ENCODE data around the gene CYP4F12.
A peak's percentile ranks its signal among the peaks of the same experiment; 100 is the strongest.

The CYP4F12 gene, protein sequence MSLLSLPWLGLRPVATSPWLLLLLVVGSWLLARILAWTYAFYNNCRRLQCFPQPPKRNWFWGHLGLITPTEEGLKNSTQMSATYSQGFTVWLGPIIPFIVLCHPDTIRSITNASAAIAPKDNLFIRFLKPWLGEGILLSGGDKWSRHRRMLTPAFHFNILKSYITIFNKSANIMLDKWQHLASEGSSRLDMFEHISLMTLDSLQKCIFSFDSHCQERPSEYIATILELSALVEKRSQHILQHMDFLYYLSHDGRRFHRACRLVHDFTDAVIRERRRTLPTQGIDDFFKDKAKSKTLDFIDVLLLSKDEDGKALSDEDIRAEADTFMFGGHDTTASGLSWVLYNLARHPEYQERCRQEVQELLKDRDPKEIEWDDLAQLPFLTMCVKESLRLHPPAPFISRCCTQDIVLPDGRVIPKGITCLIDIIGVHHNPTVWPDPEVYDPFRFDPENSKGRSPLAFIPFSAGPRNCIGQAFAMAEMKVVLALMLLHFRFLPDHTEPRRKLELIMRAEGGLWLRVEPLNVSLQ

DNA sequence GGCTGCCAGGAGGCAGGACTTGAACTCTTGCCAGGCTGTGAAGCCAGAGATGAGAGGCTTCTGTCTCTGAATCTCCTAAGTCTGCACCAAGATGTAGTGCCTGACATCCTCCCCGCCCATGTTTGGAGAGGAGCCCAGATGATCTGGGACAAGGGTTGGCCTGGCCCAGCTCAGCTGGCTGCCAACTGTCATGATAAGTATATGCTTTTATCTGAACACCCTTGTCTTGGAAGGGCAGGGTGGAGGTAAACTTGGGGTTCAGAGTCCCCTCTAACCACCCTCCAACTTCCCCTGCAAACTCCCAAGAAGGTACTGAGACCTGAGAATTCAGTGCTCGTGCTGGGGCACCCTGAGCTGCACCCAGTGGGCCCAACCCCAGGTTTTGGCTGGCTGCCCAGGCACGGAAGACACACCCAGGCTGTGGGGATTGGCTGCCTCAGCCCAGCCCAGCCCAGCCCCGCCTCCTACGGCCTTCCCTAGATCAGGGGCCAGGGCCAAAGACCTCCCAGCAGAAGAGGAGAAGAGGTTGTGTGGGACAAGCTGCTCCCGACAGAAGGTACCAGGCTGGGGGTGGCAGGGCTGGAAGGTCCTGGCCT is at the start of gene CYP4F12:
Gene CYP4F12 (plus strand): TSS at position 508 of the 596 bp plus-strand sequence. CDS start 443 bp downstream, outside the sequence.
- H3K4me1 ChIP-seq (ENCODE audit: control insufficient read depth in 1 of 2, insufficient read depth in 1 of 2, low read depth in 1 of 2, low read length in 1 of 2) = peaks cover 12 to 20% of the 10 kb centered on the region in 2 experiments
- H3K27me3 ChIP-seq = no peaks in the 10 kb centered on the region
- no peaks in the 10 kb centered on the region for H3K9me3 ChIP-seq
- no peak within 1 kb of the TSS for H3K4me3 ChIP-seq (ENCODE audit: low read depth in 1 of 2, low read length in 1 of 2)
- peak within 1 kb of the TSS; percentile 29 for H3K27ac ChIP-seq
- TF ChIP-seq, protein P1, sequence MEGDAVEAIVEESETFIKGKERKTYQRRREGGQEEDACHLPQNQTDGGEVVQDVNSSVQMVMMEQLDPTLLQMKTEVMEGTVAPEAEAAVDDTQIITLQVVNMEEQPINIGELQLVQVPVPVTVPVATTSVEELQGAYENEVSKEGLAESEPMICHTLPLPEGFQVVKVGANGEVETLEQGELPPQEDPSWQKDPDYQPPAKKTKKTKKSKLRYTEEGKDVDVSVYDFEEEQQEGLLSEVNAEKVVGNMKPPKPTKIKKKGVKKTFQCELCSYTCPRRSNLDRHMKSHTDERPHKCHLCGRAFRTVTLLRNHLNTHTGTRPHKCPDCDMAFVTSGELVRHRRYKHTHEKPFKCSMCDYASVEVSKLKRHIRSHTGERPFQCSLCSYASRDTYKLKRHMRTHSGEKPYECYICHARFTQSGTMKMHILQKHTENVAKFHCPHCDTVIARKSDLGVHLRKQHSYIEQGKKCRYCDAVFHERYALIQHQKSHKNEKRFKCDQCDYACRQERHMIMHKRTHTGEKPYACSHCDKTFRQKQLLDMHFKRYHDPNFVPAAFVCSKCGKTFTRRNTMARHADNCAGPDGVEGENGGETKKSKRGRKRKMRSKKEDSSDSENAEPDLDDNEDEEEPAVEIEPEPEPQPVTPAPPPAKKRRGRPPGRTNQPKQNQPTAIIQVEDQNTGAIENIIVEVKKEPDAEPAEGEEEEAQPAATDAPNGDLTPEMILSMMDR (IDR thresholded peaks at IDR 0.05) = no peak
- H3K36me3 ChIP-seq = peaks cover 64% of the 10 kb centered on the region

DNA sequence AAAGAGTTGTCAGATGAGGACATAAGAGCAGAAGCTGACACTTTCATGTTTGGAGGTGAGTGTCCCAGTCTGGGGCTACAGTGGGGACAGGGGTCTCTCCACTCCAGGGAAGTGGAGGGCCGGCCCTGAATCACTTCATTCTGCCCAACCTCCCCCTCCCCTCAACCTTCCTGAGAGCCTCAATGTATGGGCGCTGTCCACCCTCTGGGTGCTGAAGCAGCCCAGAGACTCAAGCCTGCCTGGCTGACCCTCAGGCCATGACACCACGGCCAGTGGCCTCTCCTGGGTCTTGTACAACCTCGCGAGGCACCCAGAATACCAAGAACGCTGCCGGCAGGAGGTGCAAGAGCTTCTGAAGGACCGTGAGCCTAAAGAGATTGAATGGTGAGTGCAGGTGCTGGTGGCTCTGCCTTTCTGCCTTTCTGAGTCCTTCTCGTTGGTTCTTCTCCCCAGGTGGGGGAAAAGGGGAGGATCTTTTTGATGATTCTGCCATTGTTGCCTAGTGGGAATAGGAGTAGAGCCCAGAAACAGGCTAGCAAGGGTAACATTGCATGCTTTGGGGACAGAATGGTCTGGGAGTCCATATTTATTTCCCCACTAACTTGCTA is 49.1 kb upstream of the CYP4F12 start:
- Histone ChIP-seq H3K36me3 (no peaks in the 10 kb centered on the region), H3K9me3 (no peaks in the 10 kb centered on the region)
- TF ChIP-seq, protein P1 (IDR thresholded peaks at IDR 0.05) = no peak

DNA sequence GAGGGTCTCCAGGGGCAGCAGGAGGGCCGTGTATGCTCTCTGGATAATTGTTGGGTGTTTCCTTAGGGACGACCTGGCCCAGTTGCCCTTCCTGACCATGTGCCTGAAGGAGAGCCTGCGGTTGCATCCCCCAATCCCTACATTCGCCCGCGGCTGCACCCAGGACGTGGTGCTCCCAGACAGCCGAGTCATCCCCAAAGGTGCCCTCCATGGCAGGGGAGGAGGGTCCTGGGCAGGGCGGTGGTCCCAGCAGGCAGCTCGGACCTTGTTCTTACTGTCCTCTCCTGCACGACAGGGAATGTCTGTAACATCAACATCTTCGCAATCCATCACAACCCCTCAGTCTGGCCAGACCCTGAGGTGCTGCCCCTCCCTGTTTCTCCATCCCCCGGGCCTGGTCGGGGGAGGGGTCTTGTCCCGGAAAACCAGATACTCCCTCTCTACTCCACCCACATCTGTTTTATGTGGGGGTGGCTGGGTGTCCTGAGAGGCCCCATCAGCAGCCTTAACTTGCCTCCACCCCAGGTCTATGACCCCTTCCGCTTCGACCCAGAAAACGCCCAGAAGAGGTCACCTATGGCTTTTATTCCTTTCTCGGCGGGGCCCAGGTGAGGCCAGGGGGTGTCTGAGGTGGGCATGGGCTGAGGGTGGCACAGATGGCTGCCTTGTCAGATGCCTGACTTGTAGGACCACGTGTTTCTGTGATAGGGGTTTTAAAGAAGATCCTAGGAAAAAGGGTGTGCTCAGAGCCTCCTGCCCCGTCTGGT is 44.5 kb upstream of the CYP4F12 start:
- H3K27me3 ChIP-seq = peaks cover 11% of the 10 kb centered on the region
- no peaks in the 10 kb centered on the region for H3K9me3 ChIP-seq
- H3K4me3 ChIP-seq (ENCODE audit: low read depth in 1 of 2, low read length in 1 of 2) = no peak overlapping the region
- no peak overlapping the region for H3K27ac ChIP-seq
- TF ChIP-seq, protein P1 (IDR thresholded peaks at IDR 0.05) = no peak
- H3K36me3 ChIP-seq = no peaks in the 10 kb centered on the region
- peaks cover 44 to 56% of the 10 kb centered on the region in 2 experiments for H3K4me1 ChIP-seq (ENCODE audit: control insufficient read depth in 1 of 2, insufficient read depth in 1 of 2, low read depth in 1 of 2, low read length in 1 of 2)

More for the DNA sequence above, 49.1 kb upstream of the CYP4F12 start:
- Histone ChIP-seq H3K27ac (no peak overlapping the region), H3K4me1 (ENCODE audit: control insufficient read depth in 1 of 2, insufficient read depth in 1 of 2, low read depth in 1 of 2, low read length in 1 of 2) (peaks cover 0 to 10% of the 10 kb centered on the region in 2 experiments), H3K4me3 (ENCODE audit: low read depth in 1 of 2, low read length in 1 of 2) (no peak overlapping the region), H3K27me3 (peaks cover 42% of the 10 kb centered on the region)

DNA sequence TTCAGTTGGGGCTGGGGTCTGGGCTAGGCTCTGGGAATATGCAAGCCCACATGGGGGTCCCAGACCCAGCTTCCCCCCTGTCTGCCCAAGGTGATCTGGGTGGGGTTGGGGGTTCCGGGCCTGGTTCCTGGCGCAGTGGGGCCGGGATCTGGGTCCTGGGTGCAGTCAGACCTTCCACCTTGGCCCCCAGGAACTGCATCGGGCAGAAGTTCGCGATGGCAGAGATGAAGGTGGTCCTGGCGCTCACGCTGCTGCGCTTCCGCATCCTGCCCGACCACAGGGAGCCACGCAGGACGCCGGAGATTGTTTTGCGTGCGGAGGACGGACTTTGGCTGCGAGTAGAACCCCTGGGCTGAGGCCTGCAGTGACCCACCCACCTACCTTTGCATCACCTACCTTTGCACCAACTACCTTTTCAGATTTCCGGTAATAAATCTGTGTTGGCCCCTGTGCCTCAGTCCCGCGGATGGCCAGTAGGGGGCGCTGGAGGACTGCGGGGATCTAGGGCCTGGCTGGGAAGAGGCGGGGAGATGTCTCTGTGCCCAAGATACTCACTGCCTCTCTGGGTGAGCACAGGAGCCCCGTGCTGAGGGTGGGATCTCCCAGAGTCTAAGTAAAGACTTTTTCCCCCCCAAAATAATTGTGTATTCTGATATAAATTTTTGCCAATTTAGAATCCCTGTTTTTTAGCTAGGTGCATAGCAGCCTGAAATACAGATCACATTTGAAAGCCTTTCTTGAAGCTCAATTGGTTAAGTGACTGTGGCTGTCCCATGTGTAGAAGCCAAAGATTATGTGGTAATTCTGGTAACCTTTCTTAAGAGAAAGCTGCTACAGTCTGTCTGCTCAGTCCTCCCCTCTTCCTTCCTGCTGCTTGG is 43.6 kb upstream of the CYP4F12 start:
- Histone ChIP-seq H3K9me3 (no peaks in the 10 kb centered on the region), H3K4me1 (ENCODE audit: control insufficient read depth in 1 of 2, insufficient read depth in 1 of 2, low read depth in 1 of 2, low read length in 1 of 2) (peaks cover 52 to 63% of the 10 kb centered on the region in 2 experiments), H3K4me3 (ENCODE audit: low read depth in 1 of 2, low read length in 1 of 2) (peak overlapping the region; percentile 38 to 47), H3K27me3 (peaks cover 11% of the 10 kb centered on the region), H3K36me3 (no peaks in the 10 kb centered on the region), H3K27ac (peak overlapping the region; percentile 70)
- TF ChIP-seq, protein P1 (IDR thresholded peaks at IDR 0.05) = peak; percentile 97

All from neutrophil (primary cell).